Measurements from ENCODE around the gene BRMS1.

DNA sequence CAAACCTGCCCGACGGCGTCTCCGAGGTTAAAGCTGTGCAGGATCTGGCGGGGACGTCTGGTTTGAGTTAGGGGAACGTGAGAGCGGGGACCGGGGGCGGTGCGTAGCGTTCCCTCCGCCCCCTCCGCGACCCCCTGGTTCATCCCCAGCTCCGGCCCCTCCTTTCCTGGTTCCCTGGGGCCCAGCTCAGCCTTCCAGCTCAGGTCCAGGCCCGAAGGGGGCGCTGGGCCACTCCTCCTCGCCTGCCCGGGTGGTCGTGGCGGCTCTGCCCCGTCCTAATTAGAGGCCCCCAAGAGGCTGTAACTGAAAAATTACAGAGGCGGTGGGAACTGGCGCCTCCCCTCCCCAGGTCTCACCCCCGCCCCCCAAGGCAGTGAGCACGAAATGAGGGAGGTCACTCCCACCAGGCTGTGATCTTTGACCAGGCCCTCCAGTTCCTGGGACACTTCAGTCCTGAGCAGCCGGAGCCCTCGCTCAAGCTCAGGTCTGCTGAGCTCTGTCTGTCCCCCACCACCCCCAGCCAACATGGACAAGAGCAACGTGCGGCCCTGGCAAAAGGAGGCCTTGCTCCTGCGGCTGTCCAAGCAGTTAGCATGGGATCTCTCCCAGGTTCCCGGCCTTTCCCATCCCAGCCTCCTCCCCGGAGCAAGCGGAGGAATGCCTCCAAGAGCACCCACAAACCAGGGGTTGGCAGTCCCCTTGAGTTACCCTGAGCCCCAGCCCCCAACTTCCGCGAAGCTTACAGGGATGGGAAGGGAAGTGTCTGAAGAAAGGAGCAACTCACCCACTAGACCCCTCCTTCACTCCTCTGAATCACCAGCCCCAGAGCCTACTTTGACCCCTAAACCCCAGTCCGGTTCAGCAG lies 31.4 kb downstream of the BRMS1 start:
- TF ChIP-seq, protein P1, sequence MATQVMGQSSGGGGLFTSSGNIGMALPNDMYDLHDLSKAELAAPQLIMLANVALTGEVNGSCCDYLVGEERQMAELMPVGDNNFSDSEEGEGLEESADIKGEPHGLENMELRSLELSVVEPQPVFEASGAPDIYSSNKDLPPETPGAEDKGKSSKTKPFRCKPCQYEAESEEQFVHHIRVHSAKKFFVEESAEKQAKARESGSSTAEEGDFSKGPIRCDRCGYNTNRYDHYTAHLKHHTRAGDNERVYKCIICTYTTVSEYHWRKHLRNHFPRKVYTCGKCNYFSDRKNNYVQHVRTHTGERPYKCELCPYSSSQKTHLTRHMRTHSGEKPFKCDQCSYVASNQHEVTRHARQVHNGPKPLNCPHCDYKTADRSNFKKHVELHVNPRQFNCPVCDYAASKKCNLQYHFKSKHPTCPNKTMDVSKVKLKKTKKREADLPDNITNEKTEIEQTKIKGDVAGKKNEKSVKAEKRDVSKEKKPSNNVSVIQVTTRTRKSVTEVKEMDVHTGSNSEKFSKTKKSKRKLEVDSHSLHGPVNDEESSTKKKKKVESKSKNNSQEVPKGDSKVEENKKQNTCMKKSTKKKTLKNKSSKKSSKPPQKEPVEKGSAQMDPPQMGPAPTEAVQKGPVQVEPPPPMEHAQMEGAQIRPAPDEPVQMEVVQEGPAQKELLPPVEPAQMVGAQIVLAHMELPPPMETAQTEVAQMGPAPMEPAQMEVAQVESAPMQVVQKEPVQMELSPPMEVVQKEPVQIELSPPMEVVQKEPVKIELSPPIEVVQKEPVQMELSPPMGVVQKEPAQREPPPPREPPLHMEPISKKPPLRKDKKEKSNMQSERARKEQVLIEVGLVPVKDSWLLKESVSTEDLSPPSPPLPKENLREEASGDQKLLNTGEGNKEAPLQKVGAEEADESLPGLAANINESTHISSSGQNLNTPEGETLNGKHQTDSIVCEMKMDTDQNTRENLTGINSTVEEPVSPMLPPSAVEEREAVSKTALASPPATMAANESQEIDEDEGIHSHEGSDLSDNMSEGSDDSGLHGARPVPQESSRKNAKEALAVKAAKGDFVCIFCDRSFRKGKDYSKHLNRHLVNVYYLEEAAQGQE (IDR thresholded peaks at IDR 0.05; ENCODE audit: low read depth): no peak
- no peak for TF ChIP-seq TAF1 (IDR thresholded peaks at IDR 0.05; ENCODE audit: low read depth)
- no peak for TF ChIP-seq EP300 (IDR thresholded peaks at IDR 0.05; ENCODE audit: borderline replicate concordance)
- TF ChIP-seq RAD21 (IDR thresholded peaks at IDR 0.05; ENCODE audit: low read depth): no peak
- TF ChIP-seq ZBTB7A (IDR thresholded peaks at IDR 0.05; ENCODE audit: low read depth): no peak
- TF ChIP-seq FOXM1 (IDR thresholded peaks at IDR 0.05; ENCODE audit: borderline replicate concordance, low read depth): no peak
- TF ChIP-seq TCF12 (IDR thresholded peaks at IDR 0.05; ENCODE audit: low read depth): no peak
- no peak for TF ChIP-seq NFIC (IDR thresholded peaks at IDR 0.05)
- TF ChIP-seq CREB1 (IDR thresholded peaks at IDR 0.05; ENCODE audit: low read depth): no peak
- TF ChIP-seq, protein P2, sequence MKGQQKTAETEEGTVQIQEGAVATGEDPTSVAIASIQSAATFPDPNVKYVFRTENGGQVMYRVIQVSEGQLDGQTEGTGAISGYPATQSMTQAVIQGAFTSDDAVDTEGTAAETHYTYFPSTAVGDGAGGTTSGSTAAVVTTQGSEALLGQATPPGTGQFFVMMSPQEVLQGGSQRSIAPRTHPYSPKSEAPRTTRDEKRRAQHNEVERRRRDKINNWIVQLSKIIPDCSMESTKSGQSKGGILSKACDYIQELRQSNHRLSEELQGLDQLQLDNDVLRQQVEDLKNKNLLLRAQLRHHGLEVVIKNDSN (IDR thresholded peaks at IDR 0.05): no peak
- TF ChIP-seq CEBPB (IDR thresholded peaks at IDR 0.05): no peak

Measured in Ishikawa (cell line).